ENCODE measurements around the gene MAGEH1. TPM values are rescaled to one million over a fixed set of nuclear protein-coding genes. Genes with fewer than 3 reads are reported as not detected.

MAGEH1 gene, protein sequence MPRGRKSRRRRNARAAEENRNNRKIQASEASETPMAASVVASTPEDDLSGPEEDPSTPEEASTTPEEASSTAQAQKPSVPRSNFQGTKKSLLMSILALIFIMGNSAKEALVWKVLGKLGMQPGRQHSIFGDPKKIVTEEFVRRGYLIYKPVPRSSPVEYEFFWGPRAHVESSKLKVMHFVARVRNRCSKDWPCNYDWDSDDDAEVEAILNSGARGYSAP
- total RNA-seq: 4.8 and 5.3 TPM in 2 replicates

DNA sequence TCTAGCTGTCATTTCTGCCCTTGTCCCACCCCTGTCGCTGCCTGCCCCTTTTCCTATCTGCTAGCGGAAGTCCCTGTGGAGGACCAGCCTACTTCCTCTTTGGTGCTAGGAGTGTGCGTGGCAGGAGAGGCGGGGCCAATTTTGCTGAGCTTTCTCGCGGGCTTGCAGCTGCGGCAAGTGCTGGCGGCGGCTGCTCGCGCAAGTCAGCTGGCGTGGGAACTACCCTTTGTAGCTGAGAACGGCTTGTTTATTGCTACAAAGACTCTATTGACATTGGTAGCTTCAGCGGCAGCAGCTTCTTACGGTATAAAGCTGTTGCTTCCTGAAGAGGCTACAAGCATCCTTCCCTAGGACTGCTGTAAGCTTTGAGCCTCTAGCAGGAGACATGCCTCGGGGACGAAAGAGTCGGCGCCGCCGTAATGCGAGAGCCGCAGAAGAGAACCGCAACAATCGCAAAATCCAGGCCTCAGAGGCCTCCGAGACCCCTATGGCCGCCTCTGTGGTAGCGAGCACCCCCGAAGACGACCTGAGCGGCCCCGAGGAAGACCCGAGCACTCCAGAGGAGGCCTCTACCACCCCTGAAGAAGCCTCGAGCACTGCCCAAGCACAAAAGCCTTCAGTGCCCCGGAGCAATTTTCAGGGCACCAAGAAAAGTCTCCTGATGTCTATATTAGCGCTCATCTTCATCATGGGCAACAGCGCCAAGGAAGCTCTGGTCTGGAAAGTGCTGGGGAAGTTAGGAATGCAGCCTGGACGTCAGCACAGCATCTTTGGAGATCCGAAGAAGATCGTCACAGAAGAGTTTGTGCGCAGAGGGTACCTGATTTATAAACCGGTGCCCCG lies at the start of gene MAGEH1:
MAGEH1 (plus strand) TSS at position 138 of the 843 bp plus-strand sequence; CDS start at position 386, 248 bp downstream.

DNA sequence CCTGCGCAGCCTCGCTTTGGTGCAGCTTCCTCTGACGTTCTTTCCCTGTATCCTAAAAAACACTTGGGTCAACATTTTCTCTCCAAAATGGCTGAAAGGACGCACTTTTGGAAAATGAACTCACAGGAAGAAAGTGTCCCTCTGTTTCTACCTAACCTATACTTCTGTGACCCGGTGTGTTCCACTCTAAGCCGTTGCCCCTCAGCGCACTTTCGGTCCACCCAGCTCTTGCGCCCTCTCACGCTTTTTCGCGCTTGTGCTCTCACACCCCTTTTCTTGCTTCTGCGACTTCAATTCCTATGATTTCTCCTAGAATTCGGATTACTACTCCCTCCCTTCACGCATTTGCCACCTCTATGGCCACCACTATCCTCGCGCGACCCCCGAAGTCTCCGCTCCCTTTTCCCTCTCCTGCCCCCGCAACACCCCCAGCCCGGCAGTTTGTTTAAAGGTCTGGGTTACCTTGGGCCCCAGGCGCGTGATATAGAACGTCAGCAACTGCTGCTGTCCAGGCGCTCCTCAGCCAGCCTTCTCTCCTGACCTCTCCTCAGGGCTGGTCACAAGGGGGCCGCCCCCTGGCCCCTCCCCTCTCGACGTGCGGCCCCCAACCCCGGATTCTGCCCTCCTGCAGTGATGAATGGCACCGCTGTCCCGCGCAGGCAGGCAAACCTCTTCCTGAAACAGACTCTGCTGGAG lies 37.5 kb downstream of the MAGEH1 start, which contains the start of gene USP51:
USP51 (minus strand) TSS at position 535 of the 696 bp plus-strand sequence. CDS start 909 bp downstream, outside the sequence.

Other genes starting within 250 kb of the MAGEH1 start
- not detected in 2 replicates for gene PAGE5, start 231.8 kb upstream of the MAGEH1 start, total RNA-seq
- gene PAGE3, start 187.2 kb upstream of the MAGEH1 start, total RNA-seq: not detected in 2 replicates
- 0.21 and 0.24 TPM in 2 replicates for gene USP51, start 37.7 kb downstream of the MAGEH1 start, total RNA-seq
- gene FOXR2, start 171.3 kb downstream of the MAGEH1 start, total RNA-seq: not detected in 2 replicates